ENCODE data around the gene RGP1.

DNA sequence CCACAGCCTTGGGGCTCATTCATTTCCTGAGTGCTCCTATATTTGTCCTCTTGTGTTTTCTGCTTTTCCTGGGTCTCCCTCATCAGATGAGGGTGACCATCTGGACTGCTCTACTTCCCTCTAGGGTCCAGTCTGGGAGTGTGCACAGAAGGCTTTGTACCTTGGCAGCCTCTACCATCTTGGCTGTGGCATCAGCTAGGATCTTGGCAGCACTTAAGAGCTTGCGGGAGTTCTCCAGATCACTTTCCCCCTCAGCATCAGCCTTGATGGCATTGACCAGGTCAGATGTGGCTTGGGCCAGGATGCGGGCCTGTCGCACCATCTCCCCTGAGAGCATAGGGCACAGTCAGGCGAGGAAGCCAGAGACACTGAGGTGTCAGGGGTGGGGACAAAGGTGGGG, 32.9 kb upstream of the RGP1 start:
- TF ChIP-seq, protein P1, sequence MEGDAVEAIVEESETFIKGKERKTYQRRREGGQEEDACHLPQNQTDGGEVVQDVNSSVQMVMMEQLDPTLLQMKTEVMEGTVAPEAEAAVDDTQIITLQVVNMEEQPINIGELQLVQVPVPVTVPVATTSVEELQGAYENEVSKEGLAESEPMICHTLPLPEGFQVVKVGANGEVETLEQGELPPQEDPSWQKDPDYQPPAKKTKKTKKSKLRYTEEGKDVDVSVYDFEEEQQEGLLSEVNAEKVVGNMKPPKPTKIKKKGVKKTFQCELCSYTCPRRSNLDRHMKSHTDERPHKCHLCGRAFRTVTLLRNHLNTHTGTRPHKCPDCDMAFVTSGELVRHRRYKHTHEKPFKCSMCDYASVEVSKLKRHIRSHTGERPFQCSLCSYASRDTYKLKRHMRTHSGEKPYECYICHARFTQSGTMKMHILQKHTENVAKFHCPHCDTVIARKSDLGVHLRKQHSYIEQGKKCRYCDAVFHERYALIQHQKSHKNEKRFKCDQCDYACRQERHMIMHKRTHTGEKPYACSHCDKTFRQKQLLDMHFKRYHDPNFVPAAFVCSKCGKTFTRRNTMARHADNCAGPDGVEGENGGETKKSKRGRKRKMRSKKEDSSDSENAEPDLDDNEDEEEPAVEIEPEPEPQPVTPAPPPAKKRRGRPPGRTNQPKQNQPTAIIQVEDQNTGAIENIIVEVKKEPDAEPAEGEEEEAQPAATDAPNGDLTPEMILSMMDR (IDR thresholded peaks at IDR 0.05; ENCODE audit: low read depth, low read length, poor library complexity, severe bottlenecking) = no peak
- no peak for TF ChIP-seq EZH2phosphoT487 (IDR thresholded peaks at IDR 0.05; ENCODE audit: borderline replicate concordance, low read length)

All from DOHH2 (cell line).